PC-3 (cell line): ENCODE measurements around the gene METAP2.

ENCODE experiments used
- EZH2 ChIP-seq: fragments of 300-600 bp; sonication (generic); IDR thresholded peaks from one replicate; pipeline ENCODE4 v1.6.1; 2017; ENCODE audit warnings: antibody characterized with exemption, mild to moderate bottlenecking, low read length; ENCODE audit not compliant: unreplicated experiment
- EZH2phosphoT487 ChIP-seq: fragments of 300-600 bp; sonication (generic); IDR thresholded peaks from 2 replicates; pipeline ENCODE4 v1.6.1; 2018; ENCODE audit warnings: mild to moderate bottlenecking, antibody characterized with exemption, low read length, borderline replicate concordance
- TF ChIP-seq, protein P1 (sequence below): fragments of 300-600 bp; sonication (generic); conservative IDR thresholded peaks from 2 replicates; pipeline ENCODE4 v1.5.1; 2017; ENCODE audit warnings: antibody characterized with exemption, low read depth, mild to moderate bottlenecking, low read length

DNA sequence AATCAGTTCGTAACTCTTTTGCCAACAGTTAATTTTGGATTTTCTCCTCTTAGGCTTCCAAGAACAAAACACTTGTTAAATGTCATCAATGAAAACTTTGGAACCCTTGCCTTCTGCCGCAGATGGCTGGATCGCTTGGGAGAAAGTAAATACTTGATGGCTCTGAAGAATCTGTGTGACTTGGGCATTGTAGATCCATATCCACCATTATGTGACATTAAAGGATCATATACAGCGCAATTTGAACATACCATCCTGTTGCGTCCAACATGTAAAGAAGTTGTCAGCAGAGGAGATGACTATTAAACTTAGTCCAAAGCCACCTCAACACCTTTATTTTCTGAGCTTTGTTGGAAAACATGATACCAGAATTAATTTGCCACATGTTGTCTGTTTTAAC lies 39.6 kb downstream of the METAP2 start:
- TF ChIP-seq EZH2phosphoT487 = no peak
- TF ChIP-seq, protein P1, sequence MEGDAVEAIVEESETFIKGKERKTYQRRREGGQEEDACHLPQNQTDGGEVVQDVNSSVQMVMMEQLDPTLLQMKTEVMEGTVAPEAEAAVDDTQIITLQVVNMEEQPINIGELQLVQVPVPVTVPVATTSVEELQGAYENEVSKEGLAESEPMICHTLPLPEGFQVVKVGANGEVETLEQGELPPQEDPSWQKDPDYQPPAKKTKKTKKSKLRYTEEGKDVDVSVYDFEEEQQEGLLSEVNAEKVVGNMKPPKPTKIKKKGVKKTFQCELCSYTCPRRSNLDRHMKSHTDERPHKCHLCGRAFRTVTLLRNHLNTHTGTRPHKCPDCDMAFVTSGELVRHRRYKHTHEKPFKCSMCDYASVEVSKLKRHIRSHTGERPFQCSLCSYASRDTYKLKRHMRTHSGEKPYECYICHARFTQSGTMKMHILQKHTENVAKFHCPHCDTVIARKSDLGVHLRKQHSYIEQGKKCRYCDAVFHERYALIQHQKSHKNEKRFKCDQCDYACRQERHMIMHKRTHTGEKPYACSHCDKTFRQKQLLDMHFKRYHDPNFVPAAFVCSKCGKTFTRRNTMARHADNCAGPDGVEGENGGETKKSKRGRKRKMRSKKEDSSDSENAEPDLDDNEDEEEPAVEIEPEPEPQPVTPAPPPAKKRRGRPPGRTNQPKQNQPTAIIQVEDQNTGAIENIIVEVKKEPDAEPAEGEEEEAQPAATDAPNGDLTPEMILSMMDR = no peak
- TF ChIP-seq EZH2 = no peak
